ENCODE data around the gene SLC22A5.
"Not testable (repeated sequence)": the region's sequence is repeated elsewhere in the genome, so short reads cannot be mapped to it uniquely, and the experiment has no call there.

The SLC22A5 gene

DNA sequence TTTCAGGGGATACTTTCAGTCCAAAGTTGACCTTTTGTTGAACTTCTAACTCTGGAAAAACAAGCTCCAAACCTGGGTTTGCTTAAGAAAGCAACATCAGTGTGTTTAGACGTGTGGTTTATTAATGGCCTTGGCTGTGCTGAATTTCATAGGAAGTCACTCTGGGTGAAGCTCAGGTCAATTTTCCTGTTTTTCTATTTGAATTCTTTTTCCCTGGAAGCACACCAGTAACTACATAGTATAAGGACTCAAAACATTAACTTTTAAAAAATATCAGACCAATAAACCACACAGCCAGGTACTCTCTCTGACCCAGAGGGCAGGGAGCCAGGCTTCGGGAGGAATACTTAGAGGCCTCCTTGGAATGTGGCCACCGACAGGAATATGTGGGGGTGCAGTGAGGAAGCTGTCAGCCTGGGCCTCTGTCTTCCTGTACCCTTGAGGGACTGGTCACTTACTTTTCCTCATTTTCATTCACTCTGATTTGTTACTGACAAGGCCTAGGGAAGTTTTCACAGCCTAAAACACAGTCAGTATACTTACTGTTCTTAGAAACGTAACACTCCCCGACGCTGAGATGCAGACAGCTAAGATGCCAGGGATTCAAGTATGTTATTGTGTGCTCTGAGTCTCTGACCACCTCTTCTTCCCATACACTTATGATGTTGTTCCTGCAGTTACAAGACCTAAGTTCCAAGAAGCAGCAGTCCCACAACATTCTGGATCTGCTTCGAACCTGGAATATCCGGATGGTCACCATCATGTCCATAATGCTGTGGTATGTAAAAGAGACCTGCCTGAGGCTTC lies 18.9 kb downstream of the SLC22A5 start:
- DNase-seq (ENCODE audit: low read depth): no peak

GRCh38 chr5:132389051-132389331 lies 19.5 kb downstream of the SLC22A5 start:
- DNase-seq (ENCODE audit: low read depth): no peak

DNA sequence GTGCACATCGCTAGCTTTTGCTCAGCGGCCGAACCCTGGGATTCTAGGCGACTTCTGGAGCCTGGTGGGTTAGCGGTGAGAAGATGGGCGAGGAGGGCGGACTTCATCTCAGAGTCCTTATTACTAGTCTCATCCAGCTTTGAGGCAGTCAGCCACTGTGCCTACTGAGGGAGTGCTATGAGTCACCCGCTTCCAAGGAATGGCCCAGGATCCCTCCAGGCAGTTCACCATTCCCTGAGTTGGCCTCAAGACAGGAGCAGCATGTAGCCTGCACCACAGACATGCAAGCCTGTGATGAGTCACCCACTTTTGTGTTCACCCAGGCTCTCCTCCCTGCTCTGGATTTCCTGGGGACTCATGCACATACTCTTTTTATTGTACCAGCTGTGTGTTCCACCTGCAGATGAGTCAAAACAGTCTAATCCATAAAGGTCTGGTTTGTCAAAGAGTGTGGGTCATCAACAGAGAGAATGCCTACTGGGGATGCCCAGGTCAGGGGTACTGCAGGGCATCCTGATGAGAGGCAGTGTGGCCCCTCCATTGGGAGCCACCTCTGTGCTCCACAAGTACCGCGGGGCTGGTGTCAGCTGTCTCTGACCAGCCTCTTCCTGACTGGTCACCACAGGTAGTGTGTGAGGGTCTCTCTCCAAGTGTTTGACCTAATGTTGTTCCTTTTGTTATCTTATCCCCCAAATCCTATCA lies 20.2 kb downstream of the SLC22A5 start:
- DNase-seq (ENCODE audit: low read depth): peak; percentile 89

- DNase-seq (ENCODE audit: low read depth): no peak
Measured at GRCh38 chr5:132391247-132391646, 21.7 kb downstream of the SLC22A5 start.

DNA sequence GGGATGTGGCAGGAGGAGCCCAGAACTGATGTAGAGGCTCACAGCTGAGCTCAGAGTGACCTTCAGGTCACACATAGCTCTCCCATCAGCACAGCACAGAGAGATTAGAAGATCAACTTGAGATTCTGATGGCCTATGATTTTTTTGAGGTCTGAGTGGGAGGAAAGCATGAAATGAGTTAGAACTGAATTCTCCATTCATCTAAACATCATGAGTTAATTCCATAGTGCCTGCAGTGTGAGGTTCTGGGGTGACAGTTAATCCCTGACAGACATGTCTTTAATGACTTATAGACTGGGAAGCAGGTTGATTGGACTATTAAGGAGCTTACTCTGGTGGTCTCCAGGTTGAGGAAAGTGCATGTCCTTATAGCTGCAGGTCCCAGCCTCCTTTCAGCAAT lies 22.4 kb downstream of the SLC22A5 start:
- DNase-seq (ENCODE audit: low read depth): no peak

DNA sequence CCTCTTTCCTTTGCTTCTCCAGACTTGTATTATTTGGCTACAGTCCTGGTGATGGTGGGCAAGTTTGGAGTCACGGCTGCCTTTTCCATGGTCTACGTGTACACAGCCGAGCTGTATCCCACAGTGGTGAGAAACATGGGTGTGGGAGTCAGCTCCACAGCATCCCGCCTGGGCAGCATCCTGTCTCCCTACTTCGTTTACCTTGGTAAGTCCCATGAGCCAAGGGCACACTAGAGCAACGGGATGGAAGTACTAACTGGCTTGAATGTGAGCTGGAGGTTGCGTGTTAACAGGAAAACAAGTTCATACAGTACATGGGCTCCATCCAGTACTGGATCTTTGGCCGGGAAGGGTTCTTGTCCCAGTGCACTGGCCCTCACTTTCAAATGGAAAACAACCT lies 22.9 kb downstream of the SLC22A5 start:
- no peak for DNase-seq (ENCODE audit: low read depth)

GRCh38 chr5:132392978-132393825 lies 23.7 kb downstream of the SLC22A5 start:
- DNase-seq (ENCODE audit: low read depth): no peak

GRCh38 chr5:132394667-132395259 lies 25.3 kb downstream of the SLC22A5 start:
- DNase-seq (ENCODE audit: low read depth): no peak

DNA sequence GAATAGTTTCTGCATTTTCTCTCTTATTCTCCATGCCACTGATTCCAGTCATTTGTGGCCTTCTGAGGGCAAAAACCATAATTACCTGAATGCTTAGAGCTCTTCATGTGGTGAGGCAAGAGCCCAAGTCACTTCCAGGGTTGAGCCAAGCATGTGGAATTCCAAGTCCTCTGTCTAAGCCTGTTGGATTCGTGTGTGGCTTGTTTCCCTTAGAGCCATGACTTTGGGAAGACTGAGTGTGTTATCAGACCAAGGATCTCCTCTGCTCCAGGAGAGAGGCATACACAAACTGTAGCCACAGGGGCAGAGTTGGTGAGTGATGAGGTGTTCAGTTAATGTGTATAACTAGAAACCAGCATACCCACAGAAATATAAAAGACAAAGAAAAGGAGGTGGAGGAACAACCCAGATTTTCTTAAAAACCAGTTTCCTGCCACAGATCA lies 27.1 kb downstream of the SLC22A5 start:
- no peak for DNase-seq (ENCODE audit: low read depth)

GRCh38 chr5:132397224-132397623 lies 27.7 kb downstream of the SLC22A5 start:
- no peak for DNase-seq (ENCODE audit: low read depth)

DNA sequence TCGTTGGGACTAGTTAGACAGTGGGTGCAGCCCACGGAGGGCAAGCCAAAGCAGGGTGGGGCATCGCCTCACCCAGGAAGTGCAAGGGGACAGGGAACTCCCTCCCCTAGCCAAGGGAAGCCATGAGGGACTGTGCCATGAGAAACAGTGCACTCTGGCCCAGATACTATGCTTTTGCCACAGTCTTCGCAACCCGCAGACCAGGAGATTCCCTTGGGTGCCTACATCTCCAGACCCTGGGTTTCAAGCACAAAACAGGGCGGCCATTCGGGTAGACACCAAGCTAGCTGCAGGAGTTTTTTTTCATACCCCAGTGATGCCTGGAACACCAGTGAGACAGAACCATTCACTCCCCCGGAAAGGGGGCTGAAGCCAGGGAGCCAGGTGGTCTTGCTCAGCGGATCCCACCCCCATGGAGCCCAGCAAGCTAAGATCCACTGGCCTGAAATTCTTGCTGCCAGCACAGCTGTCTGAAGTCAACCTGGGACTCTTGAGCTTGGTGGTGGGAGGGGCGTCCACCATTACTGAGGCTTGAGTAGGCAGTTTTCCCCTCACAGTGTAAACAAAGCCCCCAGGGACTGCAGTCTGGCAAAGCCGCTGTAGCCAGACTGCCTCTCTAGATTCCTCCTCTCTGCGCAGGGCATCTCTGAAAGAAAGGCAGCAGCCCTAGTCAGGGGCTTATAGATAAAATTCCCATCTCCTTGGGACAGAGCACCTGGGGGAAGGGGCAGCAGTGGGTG lies 28.6 kb downstream of the SLC22A5 start:
- not testable (repeated sequence) for DNase-seq (ENCODE audit: low read depth)

GRCh38 chr5:132404041-132404440 lies 34.5 kb downstream of the SLC22A5 start:
- not testable (repeated sequence) for DNase-seq (ENCODE audit: low read depth)

DNA sequence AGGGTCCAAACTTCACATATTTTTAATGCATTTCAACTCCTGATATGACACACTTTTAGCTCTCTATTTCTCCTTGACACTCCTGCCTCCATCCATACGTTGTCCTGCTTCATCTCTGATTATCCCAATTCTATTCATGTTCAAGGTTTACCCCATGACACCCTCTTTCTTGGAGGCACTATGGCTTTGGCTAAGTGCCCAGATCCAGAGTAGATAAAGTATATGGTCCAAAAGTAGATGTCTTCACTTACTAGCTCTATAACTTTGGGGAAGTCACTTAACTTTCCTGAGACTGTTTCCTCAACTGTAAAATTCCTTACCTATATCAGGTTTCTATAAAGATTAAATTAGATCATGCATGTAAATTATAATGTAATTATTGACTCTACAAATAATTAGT lies 36.1 kb downstream of the SLC22A5 start:
- DNase-seq (ENCODE audit: low read depth): no peak

DNA sequence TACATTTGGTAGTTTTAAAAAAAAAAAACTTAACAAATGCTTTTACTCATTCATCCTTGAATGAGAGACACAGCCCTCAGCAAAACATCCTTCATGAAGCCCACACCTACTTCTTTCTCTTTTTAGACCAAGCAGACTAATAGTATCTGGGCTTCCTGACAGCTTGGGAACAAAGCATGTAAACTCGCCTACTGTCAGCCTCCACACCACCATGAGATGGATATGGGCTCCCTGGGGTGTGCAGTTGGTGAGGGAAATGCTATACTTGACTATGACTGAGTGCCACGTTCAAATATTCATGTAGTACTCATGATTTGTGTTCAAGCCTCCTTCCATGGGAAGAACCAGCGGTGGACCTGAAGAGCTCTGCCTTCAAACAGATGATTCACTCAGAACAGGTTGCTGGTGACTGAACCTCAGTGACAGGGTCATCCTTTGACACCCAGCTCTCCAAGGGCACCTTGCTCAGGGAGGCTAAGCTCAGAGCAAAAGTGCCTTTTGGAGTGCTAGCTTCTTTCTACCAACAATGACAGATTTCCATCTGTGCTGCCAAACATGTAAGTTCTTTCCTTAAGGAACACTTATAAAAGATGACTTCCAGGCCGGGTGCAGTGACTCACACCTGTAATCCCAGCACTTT lies 36.8 kb downstream of the SLC22A5 start:
- no peak for DNase-seq (ENCODE audit: low read depth)

- DNase-seq (ENCODE audit: low read depth): no peak
Measured at GRCh38 chr5:132407970-132408369, 38.5 kb downstream of the SLC22A5 start.

DNA sequence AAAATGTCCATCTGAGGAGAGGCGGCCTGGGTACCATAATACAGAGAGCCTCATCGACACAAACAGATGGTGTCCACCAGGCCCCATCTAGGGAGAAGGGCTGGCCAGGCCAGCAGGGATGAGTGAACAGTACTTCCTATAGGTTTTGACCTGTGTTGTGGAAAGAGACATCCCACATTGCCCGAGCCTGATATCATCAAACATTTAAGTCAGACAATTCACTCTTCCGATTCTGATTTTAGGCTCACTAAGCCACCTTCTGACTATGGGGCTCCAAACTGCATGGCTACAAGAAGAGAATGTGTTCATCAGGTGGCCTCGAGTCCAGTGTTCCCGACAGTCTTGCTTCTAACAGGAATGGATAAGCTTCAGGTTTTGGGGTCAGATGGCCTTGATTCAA lies 38.9 kb downstream of the SLC22A5 start:
- no peak for DNase-seq (ENCODE audit: low read depth)

DNA sequence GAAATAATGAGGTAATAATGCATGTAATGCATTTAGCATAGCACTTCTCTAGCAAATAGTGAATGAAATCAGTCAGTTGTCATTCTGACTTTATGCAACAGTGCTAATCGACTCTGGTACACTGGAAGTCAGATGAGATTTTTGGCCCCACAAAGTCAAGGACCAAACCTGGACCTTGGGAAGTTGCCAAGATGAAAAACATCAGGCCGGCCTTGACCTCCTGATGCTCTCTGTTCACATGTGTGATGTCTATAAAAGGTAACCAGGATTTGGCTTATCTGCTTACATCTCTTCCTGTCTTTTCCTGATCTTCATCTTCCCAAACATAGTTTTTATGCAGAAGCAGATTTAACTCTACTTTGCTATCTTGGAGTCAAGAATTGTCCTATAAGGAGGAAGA lies 39.5 kb downstream of the SLC22A5 start:
- DNase-seq (ENCODE audit: low read depth): no peak

- no peak for DNase-seq (ENCODE audit: low read depth)
Measured at GRCh38 chr5:132410451-132411303, 41.2 kb downstream of the SLC22A5 start.

DNA sequence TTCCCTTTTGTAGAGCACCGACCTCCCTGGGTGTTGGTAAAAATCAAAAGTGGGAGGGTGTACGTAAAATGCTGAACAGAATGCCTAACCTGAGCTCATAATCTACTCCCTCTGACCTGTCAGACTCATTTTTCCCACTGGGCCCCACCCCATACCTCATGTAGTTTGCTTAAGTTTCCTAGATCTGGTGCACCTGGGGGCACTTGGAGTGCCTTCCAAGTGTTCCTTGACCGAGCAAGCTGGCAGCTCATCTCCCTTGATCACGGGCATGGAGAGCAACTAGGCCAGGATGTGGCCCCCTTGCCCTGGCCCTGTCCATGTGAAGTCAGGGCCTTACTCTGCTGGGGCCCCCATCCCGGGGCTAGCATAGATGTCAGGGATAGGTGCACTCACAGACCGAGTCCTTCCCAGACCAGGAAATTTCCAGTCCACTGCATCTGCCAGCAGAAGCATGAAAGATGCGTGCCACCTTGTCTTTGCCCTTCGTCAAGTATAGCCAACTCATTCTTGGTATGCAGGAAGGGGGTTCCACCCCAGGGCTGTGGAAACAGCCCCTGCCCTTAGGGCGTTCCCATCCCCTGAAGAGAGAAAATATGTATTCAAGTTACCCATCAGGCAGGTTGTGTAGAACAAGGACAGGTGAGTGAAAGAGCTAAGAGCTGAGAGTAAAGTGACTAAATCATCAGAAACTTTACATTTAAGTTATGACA lies 41.9 kb downstream of the SLC22A5 start:
- no peak for DNase-seq (ENCODE audit: low read depth)

GRCh38 chr5:132413567-132413966 lies 44.1 kb downstream of the SLC22A5 start:
- no peak for DNase-seq (ENCODE audit: low read depth)

All from HS-27A (cell line).